GM21447 (cell line): ENCODE results near the gene DNAH1.

Experiments used
- ATAC-seq: cut with Tn5 transposase; IDR thresholded peaks from one replicate; pipeline ENCODE4 v1.9.1; 2021; ENCODE audit not compliant: unreplicated experiment

The DNAH1 gene

GRCh38 chr3:52310861-52311575 is 5.1 kb upstream of the DNAH1 start:
- ATAC-seq = no peak

GRCh38 chr3:52311576-52312119 is 4.5 kb upstream of the DNAH1 start:
- ATAC-seq = no peak

- ATAC-seq = peak; percentile 9
Measured at GRCh38 chr3:52313188-52313773, 2.8 kb upstream of the DNAH1 start.

GRCh38 chr3:52313774-52314188 is 2.3 kb upstream of the DNAH1 start:
- peak; percentile 93 for ATAC-seq

- ATAC-seq = no peak
Measured at GRCh38 chr3:52314489-52314888, 1.6 kb upstream of the DNAH1 start.

GRCh38 chr3:52315006-52315405 is 1.1 kb upstream of the DNAH1 start:
- ATAC-seq = no peak

- ATAC-seq = no peak
Measured at GRCh38 chr3:52317208-52318000, 1.3 kb downstream of the DNAH1 start.

GRCh38 chr3:52318186-52318816 is 2.2 kb downstream of the DNAH1 start:
- ATAC-seq = no peak

GRCh38 chr3:52319921-52320595 is 3.9 kb downstream of the DNAH1 start:
- ATAC-seq = no peak

GRCh38 chr3:52321481-52321880 is 5.4 kb downstream of the DNAH1 start:
- no peak for ATAC-seq

GRCh38 chr3:52322466-52322865 is 6.3 kb downstream of the DNAH1 start:
- ATAC-seq = no peak

- no peak for ATAC-seq
Measured at GRCh38 chr3:52323526-52324295, 7.6 kb downstream of the DNAH1 start.

- ATAC-seq = no peak
Measured at GRCh38 chr3:52324676-52325075, 8.6 kb downstream of the DNAH1 start.

GRCh38 chr3:52325686-52326085 is 9.6 kb downstream of the DNAH1 start:
- ATAC-seq = no peak

- ATAC-seq = no peak
Measured at GRCh38 chr3:52326976-52327375, 10.9 kb downstream of the DNAH1 start.

GRCh38 chr3:52327486-52328290 is 11.6 kb downstream of the DNAH1 start:
- ATAC-seq = no peak

GRCh38 chr3:52328536-52329080 is 12.5 kb downstream of the DNAH1 start:
- no peak for ATAC-seq

GRCh38 chr3:52330194-52330805 is 14.2 kb downstream of the DNAH1 start:
- no peak for ATAC-seq
